Ishikawa (cell line): Measurements from ENCODE around the gene FIP1L1.
A peak's percentile ranks its signal among the peaks of the same experiment; 100 is the strongest.

Experiments used
- CEBPB ChIP-seq: IDR thresholded peaks from 2 replicates; pipeline ENCODE4 v1.6.1; 2012
- CREB1 ChIP-seq: IDR thresholded peaks from 2 replicates; pipeline ENCODE4 v1.6.1; 2012; ENCODE audit warnings: low read depth
- EP300 ChIP-seq: IDR thresholded peaks from 2 replicates; pipeline ENCODE4 v1.6.1; 2012; ENCODE audit warnings: borderline replicate concordance
- TAF1 ChIP-seq: IDR thresholded peaks from 2 replicates; pipeline ENCODE4 v1.6.1; 2012; ENCODE audit warnings: low read depth, mild to moderate bottlenecking
- YY1 ChIP-seq: IDR thresholded peaks from 2 replicates; pipeline ENCODE4 v1.6.1; 2012; ENCODE audit warnings: low read depth
- ZBTB7A ChIP-seq: IDR thresholded peaks from 2 replicates; pipeline ENCODE4 v1.6.1; 2012; ENCODE audit warnings: low read depth
- TF ChIP-seq, protein P1 (sequence below): IDR thresholded peaks from 2 replicates; pipeline ENCODE4 v1.6.1; 2012; ENCODE audit warnings: low read depth, mild to moderate bottlenecking

DNA sequence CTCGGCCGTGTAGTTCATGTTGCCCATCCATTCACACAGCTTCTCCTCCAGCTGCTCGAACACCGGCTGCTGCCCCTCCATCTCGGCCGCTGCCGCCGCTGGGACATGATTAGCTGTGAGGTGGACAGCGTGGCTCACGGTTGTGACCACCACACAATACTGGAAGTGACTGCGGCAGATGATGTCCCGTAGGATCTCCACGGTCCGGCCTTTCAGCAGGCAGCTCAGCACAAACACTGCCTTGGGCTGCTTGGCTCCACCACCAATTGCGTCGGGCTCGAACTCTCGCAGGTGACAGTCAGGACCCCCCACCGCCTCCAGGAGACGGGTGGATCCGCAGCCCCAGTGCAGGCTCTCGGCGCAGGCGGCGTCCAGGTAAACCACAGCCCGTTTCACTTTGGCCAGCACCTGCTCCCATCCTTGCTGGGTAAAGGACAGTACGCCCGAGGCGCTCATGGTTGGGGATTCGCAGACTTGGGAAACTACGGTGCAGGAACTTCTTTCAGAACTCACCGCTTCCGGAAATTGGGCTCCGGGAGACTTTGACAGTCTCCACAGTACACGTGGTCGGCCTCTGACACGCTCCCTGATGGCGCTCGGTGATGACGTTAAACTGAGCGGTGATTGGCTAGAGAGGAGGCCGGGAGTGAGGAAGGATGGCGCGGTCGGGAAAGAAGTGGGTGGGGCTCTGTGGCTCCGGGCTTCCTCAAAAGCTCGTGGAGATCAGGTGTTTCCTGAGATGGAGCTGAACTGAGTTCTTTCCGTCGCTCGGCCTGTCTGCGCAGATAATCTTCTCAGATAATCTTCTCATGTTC is 11.7 kb upstream of the FIP1L1 start, which contains the start of gene SCFD2:
- TF ChIP-seq, protein P1, sequence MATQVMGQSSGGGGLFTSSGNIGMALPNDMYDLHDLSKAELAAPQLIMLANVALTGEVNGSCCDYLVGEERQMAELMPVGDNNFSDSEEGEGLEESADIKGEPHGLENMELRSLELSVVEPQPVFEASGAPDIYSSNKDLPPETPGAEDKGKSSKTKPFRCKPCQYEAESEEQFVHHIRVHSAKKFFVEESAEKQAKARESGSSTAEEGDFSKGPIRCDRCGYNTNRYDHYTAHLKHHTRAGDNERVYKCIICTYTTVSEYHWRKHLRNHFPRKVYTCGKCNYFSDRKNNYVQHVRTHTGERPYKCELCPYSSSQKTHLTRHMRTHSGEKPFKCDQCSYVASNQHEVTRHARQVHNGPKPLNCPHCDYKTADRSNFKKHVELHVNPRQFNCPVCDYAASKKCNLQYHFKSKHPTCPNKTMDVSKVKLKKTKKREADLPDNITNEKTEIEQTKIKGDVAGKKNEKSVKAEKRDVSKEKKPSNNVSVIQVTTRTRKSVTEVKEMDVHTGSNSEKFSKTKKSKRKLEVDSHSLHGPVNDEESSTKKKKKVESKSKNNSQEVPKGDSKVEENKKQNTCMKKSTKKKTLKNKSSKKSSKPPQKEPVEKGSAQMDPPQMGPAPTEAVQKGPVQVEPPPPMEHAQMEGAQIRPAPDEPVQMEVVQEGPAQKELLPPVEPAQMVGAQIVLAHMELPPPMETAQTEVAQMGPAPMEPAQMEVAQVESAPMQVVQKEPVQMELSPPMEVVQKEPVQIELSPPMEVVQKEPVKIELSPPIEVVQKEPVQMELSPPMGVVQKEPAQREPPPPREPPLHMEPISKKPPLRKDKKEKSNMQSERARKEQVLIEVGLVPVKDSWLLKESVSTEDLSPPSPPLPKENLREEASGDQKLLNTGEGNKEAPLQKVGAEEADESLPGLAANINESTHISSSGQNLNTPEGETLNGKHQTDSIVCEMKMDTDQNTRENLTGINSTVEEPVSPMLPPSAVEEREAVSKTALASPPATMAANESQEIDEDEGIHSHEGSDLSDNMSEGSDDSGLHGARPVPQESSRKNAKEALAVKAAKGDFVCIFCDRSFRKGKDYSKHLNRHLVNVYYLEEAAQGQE, result no peak
- TF ChIP-seq ZBTB7A (no peak), CEBPB (no peak), EP300 (no peak), YY1 (0 out of 2 replicates have a peak, but pooled peaks have one; percentile 9), TAF1 (peak; percentile 65; the same call in 1 of the 2 replicates), CREB1 (peak; percentile 98)
